ENCODE measurements around the gene MYO15B.

MYO15B gene

DNA sequence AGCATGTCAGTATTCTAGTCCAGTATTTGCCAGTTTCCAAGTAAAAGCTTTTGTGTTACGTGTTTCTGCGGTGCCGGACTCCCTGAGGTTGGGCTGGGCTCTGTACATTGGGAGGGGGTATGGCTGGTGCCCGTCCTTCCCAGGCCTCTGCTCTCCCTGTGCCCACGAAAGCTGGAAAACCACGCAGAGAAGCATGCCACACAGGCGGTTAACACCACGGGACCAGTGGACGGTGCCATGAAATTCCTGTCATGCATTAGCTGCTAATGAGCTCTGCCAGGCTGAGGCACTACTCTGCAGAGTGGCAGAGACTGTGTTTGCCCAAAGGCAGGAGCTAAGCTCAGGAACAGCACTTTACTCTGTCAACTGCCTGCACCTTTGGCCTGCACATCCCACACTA lies 53.7 kb downstream of the MYO15B start:
- DNase-seq: no peak

DNA sequence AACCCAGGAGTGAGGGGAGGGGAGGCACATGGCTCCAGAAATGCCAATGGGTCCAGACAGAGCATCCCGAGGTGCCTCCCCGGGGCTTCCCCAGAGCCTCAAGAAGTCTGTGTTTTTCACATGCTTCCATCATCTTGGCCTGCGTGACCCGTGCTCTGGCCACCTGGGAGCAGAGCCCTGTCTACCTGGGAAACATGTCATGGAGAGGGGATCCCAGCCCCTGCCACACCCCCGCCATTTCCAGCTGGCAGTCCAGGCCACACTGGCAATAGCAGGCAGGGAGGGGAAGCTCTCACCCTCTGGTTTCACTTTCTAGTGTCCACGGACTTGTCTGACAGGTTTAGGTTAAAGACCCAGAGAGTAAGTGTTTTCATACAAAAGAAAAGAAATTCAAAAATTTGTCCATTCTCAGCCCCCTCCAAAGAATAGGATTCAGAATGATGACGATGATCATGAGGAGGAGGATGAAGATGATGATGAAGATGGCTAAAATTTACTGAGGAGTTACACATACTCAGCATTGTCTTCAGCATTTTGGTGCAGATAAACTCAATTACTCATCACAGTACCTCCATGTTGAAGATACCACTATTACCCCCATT lies 54.7 kb downstream of the MYO15B start:
- DNase-seq: no peak

DNA sequence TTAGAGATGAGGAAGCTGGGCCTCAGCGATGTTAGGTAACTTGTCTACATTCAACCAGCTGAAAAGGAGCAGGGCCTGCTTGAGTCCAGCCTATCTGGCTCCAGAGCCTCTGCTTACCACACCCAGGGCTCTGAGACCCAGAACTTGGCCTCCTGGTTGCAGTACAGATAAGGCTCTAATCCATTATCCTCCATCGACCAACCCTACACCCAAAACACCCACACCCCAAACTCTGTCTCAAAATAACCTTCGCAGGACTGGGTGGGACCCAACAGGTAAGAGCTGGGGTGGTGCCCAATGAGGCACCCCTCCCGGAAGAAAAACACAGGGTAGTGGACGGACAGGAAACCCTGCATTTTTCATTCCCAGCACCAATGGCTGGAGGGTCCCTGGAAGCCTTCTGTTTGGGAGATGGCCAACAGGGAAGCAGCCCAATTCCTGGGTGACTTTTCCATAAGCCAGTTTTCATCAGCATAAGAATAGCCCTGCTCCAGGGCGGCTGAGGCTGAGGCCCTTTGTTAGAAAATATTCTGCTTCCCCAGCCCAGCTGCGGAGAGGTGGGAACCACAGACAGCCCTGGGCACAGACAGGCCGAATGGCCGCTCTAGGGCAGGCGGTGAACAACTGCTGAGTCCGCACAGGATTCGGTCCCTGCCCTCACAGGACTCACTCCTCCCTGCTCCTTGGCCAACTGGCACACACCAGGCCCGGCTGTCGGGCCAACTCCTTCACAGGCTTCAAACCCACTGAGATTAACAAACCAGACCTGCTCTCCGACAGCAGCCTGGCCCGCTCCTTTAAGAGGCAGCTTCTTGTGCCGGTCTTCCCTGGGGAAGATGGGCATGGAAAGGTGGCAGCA lies 55.4 kb downstream of the MYO15B start:
- no peak for DNase-seq

DNA sequence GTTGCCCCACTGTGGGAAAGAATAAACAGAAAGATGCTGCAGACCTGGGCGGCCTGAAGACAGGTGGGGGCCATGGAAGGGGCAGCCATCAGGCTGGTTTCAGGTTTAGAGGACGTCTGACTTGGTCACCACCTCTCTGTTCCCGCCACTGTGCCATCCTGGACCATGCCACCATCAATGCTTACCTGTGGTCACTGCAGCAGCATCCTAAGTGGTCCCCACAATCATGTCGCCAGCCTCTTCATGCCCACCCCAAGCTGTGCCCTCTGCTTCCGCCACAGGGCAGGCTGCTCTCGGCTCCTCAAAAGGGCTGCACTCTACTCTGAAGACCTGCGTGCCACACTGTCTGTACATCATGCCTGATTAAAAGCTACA lies 56.0 kb downstream of the MYO15B start:
- DNase-seq: no peak

DNA sequence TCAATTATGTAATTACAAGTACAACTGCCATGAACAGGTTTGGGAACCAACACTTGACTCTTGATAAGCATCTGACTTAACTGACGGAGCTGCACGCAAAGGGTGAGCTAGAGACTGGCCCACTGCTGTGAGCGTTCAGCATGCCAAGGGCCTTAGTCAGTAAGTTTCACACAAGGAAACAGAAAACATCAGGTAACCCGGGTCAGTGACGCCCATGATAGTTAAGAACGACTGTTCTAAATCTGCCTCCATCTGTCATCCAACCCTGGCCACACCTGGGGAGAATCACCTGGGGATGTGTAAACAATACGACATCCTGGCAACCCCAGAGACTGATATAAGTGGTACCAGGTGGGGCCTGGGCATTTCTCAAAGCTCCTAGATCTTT lies 57.9 kb downstream of the MYO15B start:
- no peak for DNase-seq

DNA sequence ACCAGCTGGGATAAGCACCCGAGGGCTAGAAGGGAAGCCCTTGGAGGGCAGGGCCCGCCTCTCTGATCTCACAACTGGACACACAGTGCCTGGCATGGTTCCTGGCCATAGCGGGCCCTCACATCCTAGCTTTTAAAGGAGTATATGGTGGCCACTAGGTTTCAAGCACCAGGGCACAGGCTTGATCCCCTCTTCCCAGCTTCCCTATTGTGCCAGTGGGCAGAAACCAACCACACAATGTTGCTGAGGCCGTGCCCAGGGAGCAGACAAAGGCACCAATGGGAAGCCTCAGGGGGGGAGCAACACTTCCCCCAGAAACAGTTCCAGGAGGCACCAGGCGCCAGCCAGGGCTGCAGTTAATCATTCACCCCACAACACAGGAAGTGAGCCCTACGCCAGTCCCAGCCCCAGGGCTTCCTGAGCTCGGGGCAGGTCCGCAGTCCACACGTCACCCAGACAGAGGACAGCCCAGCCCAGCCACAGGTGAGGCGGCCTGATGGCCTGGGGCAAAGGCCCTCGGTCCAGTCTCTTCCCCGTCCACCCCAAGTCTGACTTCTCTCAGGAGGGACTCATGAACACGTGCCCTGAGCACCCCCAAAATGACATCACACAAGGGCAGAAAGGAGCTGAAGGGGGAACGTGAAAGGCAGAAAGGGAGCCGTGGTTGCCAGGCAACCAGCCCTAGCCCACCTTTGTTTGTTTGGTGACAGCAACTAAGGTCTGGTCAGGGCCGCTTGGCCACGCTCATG lies 58.5 kb downstream of the MYO15B start:
- DNase-seq: no peak

DNA sequence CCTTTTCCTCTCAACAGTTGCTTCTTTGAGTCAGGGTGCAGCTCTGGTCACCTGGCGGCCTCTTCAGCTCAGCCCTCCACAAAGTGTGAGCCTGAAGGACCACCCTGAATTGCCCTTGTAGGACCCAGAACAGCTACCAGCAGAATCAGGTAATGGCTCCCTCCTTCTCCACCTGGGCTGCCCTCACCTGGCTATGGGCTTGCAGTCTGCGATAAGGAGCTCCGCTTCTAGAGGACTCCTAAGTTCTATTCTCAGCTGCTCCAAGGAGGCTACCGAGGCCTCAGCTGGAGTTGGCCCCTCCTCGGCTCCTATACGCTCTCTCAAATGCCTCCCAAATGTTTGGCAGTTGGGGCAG lies 59.0 kb downstream of the MYO15B start:
- no peak for DNase-seq

DNA sequence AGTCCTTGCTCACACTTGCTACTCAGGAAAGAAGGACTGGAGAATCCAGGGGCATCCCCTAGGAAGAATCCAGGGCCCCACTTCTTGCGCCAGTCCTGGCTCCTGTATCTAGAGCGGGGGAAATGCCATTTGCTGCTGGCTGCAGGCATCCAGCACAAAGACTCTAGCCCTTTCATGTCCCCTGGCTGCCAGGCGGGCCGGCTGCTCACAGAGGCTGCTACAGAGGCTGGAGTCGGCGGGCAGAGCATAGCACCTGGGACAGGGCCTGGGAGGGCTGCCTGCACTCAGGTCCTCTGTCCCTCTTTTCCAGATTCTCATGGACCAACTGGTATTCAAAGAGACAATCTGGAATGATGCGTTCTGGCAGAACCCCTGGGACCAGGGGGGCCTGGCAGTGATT lies 59.5 kb downstream of the MYO15B start:
- no peak for DNase-seq

DNA sequence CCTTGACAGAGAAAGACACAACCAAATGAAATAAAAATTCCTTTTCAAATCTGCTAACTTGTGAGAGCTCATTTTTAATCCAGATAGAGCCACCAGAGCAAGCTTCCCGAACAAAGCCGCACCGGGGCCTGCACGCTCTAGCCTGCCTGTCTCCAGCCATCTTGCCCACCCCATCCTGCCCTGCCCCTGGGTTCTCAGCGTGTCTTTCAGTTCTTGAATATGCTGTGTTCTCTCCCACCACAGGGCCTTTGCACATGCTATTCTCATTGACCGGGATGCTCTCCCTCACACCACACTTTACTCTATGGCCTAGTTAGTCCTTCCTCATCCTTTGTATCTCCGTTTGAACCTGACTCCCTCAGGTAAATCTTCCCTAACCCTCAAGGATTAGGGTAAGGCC lies 60.3 kb downstream of the MYO15B start:
- no peak for DNase-seq

DNA sequence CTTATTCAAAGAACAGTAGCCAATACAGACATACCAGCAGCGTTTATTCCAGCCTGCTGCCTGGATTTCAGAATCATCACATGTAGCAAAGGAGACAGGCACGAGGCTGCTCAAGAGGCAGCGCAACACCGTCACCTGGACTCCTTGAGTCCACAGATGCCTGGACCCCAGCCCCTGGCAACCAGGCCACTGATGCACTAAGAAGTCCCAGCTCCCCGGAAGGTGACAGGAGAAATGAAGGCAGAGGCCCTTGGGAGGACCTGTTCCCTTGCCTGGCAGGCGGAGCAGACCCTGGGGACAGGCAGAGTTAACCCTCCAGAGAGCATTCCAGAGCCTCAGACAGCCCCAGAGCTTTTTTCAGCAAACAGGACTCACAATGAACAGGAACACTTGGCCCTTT lies 62.1 kb downstream of the MYO15B start:
- DNase-seq: no peak

DNA sequence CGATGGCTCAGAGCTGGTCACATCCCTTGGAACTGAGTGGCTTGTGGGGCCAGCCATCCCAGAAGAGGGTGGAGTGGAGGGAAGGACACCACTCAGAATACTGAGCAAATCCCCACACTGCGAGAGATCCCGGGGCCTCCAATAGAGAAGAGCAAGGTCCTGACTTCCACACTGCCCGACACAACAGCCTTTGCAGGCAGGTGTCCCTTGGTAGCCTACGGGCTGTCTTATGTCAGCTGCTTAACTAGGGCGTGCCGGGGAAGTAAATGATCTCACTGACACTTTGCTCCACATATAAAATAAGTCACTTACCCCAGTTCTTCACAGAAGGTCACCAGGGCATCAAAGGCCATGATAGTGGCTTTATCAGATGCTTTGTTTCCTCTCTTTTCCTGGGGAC lies 63.3 kb downstream of the MYO15B start:
- DNase-seq: no peak

DNA sequence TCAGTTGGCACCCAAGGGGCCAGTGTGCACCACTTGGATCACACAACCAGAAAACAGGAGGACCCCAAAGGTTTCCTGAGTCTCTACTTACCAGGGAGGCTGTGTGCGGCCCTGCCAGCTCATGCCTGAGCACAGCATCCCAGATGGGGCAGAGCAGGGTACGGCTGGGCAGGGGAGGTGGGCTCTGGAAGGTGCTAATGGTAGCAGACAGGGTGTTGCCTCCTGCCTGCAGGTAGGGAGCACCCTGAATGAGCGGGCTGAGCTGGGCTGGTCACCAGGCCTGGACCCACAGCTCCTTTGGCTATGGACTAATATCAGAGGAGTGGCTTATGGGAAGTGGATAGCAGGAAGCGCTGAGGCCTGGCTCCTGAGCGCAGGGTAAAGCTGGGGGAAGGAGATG lies 64.7 kb downstream of the MYO15B start:
- DNase-seq: no peak

DNA sequence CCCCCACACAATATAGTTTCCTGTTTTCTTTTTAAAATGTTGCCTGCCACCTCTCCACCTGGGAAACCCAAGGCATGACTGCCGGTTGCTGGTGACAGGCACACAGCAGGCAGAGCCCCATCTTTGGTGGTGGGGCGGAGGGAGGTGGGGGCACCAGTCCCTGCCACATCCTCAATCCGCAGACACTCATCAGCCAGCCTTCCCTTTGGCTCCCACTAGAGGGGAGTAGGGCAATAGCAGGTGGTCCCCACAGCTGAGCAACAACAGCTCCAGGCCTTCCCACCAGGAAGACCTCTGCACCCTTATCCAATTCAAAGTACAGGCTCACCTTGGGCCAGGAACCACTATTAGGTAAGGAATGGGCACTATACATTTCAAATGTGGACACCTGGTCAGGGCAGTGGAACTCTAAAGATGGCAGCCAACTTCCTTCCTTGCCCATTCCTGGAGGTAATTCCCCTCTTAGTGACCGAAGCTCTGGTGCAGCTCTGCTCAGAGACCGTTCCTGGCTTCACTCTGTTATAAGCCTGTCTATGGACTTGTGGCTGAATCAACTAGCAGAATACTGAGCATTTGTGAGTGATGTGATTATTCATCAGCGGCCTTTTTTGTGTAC lies 65.4 kb downstream of the MYO15B start:
- DNase-seq: no peak

DNA sequence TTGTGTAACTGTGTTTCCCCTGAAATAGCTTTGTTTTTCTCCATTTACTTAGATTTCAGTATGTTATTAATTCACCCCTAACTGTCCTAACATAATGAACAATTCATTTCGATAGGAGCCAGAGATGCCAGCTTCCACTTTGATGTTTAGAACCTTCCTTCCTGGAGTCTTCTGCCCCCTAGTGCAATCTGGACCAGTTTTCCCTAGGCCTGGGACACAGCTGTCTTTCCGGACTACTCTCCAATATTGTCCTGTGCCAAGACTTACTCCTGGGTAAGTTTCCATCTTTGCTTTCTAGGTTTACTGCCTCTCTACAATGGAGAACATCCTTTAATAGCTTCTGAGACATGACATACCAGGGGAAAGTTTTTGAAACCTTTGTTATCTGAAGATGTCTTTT lies 66.6 kb downstream of the MYO15B start:
- no peak for DNase-seq

DNA sequence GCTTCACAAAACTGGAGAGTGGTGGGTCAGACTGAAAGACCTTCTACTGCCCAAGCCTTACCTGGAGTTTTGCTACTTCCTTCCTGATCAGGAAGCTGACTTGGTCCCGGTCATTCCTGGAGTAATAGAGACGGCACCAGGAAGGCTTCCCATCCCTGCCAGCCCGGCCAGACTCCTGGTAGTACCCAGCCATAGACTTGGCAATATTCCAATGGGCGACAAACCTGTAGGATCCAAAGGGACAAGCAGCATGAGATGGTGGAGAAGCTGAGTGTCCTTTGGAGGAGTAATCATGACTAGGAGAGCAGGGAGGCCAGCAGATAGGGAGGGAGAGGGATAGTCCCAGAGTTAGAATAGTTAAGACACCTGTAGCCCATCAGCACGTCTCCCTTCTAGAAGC lies 70.6 kb downstream of the MYO15B start:
- DNase-seq: no peak

DNA sequence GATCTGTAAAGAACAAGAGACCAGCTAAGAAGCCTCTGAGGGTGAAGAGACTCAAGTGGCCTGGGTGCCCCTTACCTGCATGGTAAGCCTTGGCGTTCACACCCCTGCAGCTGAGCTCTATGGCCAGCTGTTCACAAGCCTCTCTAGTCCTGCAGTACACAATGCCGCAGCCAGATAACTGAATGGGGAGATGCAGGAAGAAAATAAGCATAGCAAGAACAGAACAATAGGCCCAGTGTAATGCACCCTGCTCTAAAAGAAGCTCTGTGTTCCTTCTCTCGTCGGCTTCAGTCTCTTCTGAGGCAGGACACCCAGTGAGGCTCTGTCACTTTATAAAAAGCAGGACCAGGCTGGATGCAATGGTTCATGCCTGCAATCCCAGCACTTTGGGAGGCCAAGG lies 73.9 kb downstream of the MYO15B start:
- no peak for DNase-seq

DNA sequence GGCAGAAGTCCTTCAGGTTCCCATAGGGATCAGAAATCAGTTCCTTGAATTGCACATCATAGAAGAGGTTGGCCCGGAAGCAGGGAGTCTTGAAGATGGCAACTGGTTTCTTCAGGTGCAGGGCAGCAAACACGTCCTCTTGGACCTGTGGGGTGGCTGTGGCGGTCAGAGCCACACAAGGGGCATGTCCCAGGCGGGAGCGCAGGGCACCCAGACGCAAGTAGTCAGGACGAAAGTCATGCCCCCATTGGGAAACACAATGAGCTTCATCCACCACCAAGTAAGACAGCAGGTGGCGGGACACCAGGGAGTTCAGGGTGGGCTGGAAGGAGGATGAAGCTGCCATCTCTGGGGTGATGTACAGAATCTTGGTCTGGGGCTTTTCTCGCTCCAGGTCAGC lies 74.9 kb downstream of the MYO15B start:
- no peak for DNase-seq

DNA sequence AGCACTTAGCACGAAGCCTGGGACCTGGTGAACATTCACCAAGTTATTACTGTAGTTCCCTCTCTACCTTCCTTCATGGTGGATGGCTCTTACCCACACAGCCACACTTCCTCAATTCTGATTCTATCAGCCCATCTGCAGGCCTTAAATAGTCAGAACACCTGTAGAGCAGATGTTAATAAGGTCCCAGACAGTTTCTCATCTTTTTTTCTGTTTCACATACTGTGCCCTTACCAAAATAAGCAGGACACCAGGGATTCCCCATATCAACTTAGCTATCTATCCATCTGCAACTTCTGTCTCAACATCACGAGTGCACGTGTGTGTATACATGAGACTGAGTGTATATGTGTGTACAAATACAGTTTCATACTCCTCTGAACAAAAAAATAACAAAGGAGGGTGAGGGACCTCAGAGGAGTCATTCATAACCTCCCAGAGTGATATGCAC lies 76.5 kb downstream of the MYO15B start:
- no peak for DNase-seq

DNA sequence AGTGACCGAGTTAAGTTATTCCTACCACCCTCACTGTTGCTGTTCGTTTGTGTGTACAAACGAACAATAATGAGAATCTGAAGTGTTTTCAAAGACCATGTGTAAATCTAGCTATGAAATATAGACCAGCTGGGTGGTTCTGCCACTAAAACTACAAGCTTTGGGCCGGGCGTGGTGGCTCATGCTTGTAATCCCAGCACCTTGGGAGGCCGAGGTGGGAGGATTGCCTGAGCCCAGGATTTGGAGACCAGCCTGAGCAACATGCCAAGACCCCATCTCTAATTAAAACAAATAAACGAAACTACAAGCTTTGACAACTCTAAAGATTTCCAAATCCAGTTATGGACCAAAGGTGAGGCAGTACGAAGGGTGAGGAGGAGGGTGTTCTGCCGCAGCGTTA lies 78.4 kb downstream of the MYO15B start:
- DNase-seq: no peak

DNA sequence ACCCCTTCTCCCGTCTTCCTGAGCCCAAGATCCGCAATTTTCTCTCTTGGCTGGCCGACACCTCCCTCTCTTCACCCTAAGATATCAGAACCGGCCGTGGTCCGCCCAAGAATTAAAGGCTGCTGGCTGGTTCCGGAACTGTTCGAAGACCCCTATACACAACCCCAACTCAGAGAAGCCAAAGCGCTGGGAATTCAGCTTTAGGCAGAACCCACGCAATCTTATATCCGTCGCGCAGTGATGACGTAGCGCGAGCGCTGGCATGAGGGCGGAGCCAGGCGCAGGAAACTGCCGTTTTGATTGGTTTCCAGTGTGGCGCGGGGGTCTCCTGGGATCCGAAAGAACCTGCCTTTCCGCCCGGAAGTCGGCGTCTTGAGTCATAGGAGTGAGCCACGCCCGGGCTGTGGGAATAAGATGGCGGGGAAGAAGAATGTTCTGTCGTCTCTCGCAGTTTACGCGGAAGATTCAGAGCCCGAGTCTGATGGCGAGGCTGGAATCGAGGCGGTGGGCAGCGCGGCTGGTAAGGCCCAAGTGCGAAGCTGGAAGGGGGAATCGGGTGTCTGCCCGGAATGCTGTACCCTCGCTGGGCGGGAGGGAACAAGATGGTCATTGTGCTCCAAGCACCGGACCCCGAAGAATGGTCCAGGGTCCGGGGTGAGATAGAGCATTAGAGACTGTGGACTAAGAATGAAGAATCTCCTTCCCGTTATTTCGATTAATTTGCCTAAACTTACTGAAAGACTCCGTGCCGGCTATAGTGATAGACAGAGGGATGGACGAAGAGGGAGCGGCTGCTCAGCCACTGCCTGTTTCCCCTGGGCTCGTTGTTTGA lies 79.6 kb downstream of the MYO15B start, which contains the start of the genes RECQL5 and SAP30BP:
Gene RECQL5, minus strand, starts transcription at position 196 of the 832 bp plus-strand sequence. CDS start 597 bp downstream, outside the sequence.
Gene SAP30BP, plus strand, starts transcription at position 380 of the 832 bp plus-strand sequence. Its CDS starts 35 bp downstream, at position 415.
- peak; percentile 98 to 99 for DNase-seq

DNA sequence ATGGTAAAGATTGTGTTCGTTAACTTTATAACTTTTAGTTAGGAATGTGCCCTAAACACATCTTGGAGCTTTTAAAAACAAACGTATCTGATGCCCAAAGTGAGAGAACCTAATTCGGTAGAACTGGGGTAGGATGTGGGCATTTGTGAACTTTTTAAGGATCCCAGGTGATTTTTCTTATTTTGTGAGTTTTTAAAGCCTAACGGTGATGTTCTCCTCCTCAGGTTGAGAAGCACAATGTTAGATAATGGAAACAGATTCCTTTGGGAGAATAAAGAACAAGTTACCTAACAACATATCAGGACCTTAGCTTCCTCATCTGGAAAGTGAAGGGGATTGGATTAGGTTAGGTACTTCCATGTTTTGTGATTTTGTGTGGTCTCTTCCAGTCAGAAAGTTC lies 80.2 kb downstream of the MYO15B start:
- no peak for DNase-seq

DNA sequence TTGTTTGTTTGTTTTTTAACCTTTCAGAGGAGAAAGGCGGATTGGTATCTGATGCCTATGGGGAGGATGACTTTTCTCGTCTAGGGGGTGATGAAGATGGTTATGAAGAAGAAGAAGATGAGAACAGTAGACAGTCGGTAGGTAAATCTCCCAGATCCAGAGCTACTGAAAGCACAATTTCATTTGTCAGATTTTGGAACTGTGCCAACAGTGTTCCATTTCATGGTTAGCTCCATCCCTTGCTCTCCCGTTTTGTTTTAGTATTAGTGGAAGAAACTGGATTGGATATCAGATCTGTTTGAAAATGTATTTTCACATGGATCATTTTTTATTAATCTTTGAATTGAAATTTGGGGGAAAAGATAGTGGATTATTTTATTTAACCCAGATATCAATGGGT lies 80.9 kb downstream of the MYO15B start:
- no peak for DNase-seq
